ENCODE measurements around the gene REEP5.
"Not testable (repeated sequence)": the region's sequence is repeated elsewhere in the genome, so short reads cannot be mapped to it uniquely, and the experiment has no call there.

REEP5 gene

GRCh38 chr5:112933105-112933504, 11.1 kb upstream of the REEP5 start:
- no peak for DNase-seq (ENCODE audit: low read depth)

- DNase-seq (ENCODE audit: low read depth) = no peak
These were observed 9.4 kb upstream of the REEP5 start for GRCh38 chr5:112931473-112931872.

- no peak for DNase-seq (ENCODE audit: low read depth)
These were observed 8.0 kb upstream of the REEP5 start for GRCh38 chr5:112930082-112930344.

DNA sequence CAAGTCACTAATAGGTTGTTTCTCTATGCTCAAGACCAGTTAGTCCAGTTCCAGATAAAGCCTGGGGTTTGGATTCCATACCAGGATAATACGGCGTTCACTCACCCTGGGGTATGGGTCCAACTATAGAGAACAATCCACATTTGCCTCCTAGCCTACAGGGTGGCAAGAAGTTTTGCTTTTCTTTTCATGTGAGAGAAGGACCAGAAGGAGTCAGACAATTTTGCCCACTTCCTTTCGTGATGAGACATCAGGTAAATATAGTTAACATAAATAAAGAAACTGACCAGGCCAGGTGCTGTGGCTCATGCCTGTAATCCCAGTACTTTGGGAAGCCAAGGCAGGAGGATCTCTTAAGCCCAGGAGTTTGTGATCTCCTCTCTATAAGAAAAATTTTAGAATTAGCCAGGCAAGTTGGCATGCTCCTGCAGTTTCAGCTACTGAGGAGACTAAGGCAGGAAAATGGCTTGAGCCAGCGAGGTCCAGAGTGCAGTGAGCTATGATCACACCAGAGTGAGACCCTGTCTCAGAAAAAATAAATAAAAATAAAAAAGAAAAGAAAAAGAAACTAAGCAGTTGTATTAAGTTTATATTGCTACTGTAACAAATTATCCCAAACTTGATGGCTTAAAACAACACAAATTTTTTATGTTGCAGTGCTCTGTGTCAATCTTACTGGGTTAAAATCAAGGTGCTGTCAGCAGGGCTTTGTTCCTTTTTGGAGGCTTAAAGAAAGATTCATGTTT, 7.5 kb upstream of the REEP5 start:
- no peak for DNase-seq (ENCODE audit: low read depth)

DNA sequence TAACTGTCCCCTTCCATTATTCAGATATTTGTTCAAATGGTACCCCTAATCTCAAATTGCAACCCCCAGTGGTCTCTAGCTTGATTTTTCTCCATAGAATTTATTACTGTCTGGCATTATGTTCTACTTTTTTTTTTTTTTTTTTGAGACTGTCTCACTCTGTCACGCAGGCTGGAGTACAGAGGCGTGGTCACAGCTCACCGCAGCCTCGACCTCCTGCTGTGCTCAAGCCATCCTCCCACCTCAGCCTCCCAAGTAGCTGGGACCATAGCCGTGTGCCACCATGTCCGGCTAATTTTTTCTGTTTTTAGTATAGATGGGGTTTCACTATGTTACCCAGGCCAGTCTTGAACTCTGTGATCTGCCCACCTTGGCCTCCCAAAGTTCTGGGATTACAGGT, 2.0 kb upstream of the REEP5 start:
- DNase-seq (ENCODE audit: low read depth) = no peak

DNA sequence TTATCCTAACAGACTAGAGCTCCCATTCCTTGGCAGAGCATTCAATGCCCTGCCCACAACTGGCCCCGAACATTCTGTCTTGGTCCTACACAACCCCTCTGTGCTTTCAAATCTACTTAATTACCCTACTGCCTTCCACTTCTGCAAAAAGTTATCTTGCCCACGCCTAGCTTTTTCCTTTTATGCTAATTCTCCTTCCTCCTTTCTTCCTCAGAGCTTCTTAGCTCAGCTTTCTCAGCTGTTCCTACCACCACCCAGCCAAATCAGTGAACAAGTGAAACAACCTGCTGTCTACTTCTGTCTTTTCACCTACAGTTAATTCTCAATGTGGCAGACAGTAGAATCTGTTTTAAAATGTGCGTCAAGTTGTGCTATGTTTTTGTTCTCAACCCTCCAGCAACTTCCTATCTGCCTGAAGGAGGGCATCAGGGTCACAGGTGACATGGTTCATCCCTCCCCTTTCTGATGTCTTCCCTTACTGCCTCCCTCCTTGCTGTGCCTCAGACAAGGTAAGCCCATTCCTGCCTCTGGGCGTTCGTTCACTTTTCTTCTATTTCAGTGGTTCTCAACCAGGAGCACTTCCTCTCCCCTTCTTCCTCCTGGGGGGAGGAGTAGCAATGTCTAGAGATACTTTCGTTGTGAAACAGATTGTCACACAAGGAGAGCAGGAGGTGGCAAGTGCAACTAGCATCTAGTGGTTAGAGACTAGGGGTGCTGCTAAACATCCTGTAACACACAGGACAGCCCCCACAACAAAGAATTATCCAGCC, 1.3 kb upstream of the REEP5 start:
- DNase-seq (ENCODE audit: low read depth) = no peak

DNA sequence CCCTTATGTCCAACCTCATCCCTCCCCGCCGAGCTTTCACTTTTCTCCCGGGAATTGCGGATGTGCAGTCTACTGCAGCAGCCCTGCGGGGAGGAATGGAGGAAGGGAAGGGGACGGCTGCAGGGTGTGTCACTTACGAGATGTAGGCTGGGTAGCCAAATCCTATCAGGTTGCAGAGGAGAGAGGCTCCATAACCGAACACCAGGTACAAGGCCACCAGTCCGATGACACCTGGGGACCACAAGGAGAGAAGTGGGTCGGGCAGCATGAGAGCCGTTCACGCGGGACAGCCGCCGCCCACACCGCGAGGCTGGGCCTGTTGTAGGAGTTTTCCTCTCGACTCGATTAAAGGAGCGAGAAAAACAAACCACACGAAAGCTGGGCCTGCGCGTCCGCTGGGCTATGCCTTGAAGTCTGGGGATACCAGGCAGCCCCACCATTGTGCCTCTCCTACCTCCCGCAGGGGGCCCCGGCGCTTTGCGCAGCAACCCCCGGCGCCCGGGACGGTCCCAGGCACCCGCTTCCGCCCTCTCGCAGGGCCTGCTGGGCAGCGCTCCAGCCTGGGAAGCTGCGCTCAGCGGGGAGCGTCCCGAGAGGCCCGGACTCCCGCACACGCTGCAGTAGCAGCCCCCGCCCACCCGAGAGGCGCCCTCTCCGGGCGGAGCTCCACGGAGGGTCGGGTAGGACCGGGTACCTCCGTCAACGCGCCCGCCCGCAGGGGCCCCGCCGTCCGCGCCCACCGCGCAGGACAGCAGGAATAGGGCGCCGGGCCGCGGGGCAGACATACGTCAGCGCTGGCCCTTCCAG, 798 bp downstream of the REEP5 start:
- DNase-seq (ENCODE audit: low read depth) = peak; percentile 45

DNA sequence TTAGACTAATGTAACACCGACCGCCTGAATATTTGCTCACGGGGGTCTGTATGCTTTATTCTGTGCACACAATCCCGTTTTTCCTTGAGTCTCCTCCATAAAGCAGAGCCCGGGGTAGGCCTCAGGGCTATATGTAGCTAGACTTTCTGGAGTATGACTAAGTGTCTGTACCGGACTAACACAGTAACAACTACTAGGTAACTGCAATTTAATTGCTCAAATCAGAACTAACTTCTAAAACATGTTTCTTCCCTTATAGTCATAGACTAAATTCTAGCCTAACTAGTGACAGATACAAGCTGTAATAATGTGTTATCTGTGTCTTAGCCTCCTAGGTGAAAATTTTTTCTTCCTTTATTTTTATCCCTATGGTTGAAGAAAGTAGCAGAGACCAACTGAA, 2.1 kb downstream of the REEP5 start:
- no peak for DNase-seq (ENCODE audit: low read depth)

GRCh38 chr5:112918679-112919078, 3.3 kb downstream of the REEP5 start:
- no peak for DNase-seq (ENCODE audit: low read depth)

- DNase-seq (ENCODE audit: low read depth) = no peak
These were observed 3.9 kb downstream of the REEP5 start for GRCh38 chr5:112918136-112918535.

DNA sequence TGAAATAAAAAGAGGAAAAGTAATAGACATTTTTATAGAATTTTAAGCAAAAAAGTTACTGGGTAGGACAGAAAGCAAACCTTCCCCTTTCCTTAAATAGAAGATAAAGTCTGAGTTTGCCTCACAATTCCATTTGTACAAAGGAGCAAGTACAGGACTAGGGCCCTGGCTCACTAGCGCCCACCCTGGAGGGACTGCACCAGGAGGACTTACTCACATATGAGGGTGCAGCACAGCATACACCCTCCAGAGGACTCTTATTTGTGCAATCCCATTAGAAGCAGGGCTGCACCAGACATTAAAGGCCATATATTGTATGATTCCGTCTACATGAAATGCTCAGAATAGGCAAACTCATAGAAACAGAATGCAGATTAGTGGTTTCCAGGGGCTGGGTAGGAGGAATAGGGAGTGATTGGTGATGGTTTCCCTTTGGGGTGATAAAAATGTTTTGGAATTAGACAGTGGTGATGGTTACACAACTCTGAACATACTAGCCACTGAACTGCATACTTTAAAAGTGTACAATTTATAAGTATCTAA, 4.5 kb downstream of the REEP5 start:
- no peak for DNase-seq (ENCODE audit: low read depth)

GRCh38 chr5:112915831-112916230, 6.2 kb downstream of the REEP5 start:
- DNase-seq (ENCODE audit: low read depth) = no peak

- DNase-seq (ENCODE audit: low read depth) = no peak
These were observed 7.4 kb downstream of the REEP5 start for GRCh38 chr5:112914584-112914983.

DNA sequence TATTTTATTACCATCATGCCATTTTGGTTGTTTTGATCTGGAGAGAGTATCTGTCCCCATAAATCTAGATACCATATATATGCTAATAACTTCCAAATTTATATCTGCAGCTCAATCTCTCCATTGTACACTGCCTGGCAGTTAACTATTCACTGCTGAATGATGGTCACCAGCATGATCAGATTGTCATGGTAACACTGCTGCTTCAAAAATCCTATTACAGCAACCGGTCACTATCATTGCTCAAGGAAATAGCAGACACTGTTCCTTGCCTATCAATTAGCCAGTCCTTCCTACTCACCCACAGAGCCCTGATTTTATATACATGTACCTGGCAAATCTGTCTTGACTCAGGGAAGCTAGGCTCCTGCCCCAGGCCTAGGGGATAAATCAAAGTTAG, 11.5 kb downstream of the REEP5 start:
- no peak for DNase-seq (ENCODE audit: low read depth)

GRCh38 chr5:112908854-112909253, 13.2 kb downstream of the REEP5 start:
- no peak for DNase-seq (ENCODE audit: low read depth)

- DNase-seq (ENCODE audit: low read depth) = no peak
These were observed 14.8 kb downstream of the REEP5 start for GRCh38 chr5:112907166-112907631.

DNA sequence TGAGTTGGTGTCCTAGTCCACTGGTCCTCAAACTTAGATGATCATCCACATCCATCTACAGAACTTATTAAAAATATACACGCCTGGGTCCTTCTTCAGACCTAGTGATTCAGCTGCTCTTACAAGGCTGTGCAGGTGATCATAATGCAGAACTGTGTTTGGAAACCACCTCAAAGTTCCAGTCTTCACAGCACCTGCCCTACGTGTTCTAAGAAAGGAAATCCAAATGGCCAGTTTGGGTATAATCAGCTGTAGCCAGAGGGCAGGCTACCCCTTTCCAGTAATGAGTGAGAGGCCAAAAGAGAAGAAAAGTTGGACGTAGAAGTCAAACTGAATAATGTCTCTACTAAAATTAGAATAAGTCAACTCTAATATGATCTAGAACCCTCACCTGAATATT, 15.4 kb downstream of the REEP5 start:
- DNase-seq (ENCODE audit: low read depth) = no peak

DNA sequence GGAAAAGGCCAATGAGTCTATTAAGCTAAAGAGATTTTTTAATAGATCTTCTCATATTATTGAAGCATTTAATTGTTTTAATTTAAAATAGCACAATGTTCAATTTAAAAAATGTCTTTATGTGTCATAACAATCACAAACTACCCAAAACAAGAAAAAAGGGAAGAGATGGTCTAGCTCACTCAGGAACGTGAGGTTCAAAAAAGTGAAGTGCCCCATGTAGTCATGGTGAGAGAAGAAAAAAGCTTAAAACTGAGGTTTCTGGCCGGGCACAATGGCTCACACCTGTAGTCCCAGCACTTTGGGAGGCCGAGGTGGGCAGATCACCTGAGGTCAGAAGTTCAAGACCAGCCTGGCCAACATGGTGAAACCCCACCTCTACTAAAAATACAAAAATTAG, 17.0 kb downstream of the REEP5 start:
- DNase-seq (ENCODE audit: low read depth) = not testable (repeated sequence)

GRCh38 chr5:112902561-112902960, 19.5 kb downstream of the REEP5 start:
- DNase-seq (ENCODE audit: low read depth) = no peak

DNA sequence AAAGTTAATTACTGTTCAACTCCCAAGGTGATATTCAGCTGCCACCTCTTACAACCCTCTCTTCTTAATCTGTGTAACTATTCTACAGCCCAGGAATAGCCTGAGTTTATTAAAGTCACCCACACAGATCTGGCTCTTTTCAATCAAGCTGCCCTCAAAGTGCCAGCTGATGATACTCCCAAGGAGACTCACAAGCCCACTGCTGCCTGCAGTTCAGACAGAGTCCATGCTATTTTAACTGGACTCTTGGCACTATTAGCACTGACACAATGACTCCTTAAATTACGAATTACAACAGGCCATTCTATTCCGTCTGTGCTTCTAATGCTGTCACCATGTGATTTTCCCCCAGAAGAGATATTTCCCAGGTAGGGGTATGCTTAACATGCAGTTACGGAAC, 26.3 kb downstream of the REEP5 start:
- DNase-seq (ENCODE audit: low read depth) = no peak

DNA sequence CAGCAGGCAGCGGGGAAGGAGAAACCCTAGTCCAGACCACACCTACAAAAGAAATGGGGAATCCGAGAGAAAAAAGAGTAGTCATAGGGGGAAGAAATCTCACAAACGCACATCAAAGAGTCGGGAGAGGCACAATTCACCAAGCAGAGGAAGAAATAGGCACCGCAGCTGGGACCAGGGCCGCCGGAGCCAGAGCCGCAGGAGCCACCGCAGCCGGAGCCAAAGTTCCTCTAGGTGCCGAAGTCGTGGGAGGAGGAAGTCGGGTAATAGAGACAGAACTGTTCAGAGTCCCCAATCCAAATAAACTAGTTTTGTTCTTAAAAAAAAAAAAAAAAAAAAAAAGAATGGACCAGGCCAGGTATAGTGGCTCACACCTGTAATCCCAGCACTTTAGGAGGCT, 29.3 kb downstream of the REEP5 start:
- no peak for DNase-seq (ENCODE audit: low read depth)

DNA sequence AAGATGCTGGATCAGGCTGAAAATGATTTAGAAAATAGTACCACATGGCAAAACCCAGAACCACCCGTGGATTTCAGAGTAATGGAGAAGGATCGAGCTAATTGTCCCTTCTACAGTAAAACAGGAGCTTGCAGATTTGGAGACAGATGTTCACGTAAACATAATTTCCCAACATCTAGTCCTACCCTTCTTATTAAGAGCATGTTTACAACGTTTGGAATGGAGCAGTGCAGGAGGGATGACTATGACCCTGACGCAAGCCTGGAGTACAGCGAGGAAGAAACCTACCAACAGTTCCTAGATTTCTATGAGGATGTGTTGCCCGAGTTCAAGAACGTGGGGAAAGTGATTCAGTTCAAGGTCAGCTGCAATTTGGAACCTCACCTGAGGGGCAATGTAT, 30.0 kb downstream of the REEP5 start:
- not testable (repeated sequence) for DNase-seq (ENCODE audit: low read depth)

- DNase-seq (ENCODE audit: low read depth) = no peak
These were observed 35.1 kb downstream of the REEP5 start for GRCh38 chr5:112886975-112887374.

Data from activated T-cell treated with anti-CD3 and anti-CD28 coated beads for 1 hour (primary cell).